Ishikawa (cell line): ENCODE results near the gene TMEM80.

ENCODE experiments used
- CEBPB ChIP-seq: IDR thresholded peaks from 2 replicates; pipeline ENCODE4 v1.6.1; 2012
- CREB1 ChIP-seq: IDR thresholded peaks from 2 replicates; pipeline ENCODE4 v1.6.1; 2012; ENCODE audit warnings: low read depth
- EP300 ChIP-seq: IDR thresholded peaks from 2 replicates; pipeline ENCODE4 v1.6.1; 2012; ENCODE audit warnings: borderline replicate concordance
- NFIC ChIP-seq: IDR thresholded peaks from 2 replicates; pipeline ENCODE4 v1.6.1; 2012
- RAD21 ChIP-seq: IDR thresholded peaks from 2 replicates; pipeline ENCODE4 v1.6.1; 2012; ENCODE audit warnings: low read depth
- TAF1 ChIP-seq: IDR thresholded peaks from 2 replicates; pipeline ENCODE4 v1.6.1; 2012; ENCODE audit warnings: low read depth, mild to moderate bottlenecking
- TEAD4 ChIP-seq: IDR thresholded peaks from 2 replicates; pipeline ENCODE4 v1.6.1; 2012
- YY1 ChIP-seq: IDR thresholded peaks from 2 replicates; pipeline ENCODE4 v1.6.1; 2012; ENCODE audit warnings: low read depth
- ZBTB7A ChIP-seq: IDR thresholded peaks from 2 replicates; pipeline ENCODE4 v1.6.1; 2012; ENCODE audit warnings: low read depth
- TF ChIP-seq, protein P1 (sequence below): IDR thresholded peaks from 2 replicates; pipeline ENCODE4 v1.6.1; 2012; ENCODE audit warnings: low read depth, mild to moderate bottlenecking
- TF ChIP-seq, protein P2 (sequence below): IDR thresholded peaks from 2 replicates; pipeline ENCODE4 v1.6.1; 2012

DNA sequence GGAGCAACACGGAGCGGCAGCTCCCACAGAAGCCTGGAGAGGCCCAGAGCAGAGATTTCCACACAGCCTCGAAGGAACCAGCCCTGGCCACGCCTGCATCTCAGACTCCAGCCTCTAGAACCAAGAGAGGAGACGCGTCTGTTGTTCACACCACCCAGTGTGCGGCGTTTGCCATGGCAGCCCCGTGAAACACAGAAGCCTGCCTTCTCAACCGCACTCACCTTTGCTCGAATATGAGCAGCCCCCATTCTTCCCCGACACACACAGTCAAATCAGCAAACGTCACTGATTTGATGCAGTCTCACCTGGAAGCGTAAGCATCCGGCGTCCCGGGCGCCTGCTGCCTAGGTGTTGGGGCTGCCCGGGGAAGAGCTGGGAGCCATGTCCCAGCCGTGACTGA, 37.5 kb downstream of the TMEM80 start:
- TF ChIP-seq, protein P1, sequence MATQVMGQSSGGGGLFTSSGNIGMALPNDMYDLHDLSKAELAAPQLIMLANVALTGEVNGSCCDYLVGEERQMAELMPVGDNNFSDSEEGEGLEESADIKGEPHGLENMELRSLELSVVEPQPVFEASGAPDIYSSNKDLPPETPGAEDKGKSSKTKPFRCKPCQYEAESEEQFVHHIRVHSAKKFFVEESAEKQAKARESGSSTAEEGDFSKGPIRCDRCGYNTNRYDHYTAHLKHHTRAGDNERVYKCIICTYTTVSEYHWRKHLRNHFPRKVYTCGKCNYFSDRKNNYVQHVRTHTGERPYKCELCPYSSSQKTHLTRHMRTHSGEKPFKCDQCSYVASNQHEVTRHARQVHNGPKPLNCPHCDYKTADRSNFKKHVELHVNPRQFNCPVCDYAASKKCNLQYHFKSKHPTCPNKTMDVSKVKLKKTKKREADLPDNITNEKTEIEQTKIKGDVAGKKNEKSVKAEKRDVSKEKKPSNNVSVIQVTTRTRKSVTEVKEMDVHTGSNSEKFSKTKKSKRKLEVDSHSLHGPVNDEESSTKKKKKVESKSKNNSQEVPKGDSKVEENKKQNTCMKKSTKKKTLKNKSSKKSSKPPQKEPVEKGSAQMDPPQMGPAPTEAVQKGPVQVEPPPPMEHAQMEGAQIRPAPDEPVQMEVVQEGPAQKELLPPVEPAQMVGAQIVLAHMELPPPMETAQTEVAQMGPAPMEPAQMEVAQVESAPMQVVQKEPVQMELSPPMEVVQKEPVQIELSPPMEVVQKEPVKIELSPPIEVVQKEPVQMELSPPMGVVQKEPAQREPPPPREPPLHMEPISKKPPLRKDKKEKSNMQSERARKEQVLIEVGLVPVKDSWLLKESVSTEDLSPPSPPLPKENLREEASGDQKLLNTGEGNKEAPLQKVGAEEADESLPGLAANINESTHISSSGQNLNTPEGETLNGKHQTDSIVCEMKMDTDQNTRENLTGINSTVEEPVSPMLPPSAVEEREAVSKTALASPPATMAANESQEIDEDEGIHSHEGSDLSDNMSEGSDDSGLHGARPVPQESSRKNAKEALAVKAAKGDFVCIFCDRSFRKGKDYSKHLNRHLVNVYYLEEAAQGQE = no peak
- TF ChIP-seq TEAD4 (no peak), CEBPB (no peak), NFIC (no peak), RAD21 (no peak), TAF1 (no peak), EP300 (no peak), YY1 (no peak), CREB1 (no peak), ZBTB7A (no peak)
- TF ChIP-seq, protein P2, sequence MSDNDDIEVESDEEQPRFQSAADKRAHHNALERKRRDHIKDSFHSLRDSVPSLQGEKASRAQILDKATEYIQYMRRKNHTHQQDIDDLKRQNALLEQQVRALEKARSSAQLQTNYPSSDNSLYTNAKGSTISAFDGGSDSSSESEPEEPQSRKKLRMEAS = no peak
